Lung (tissue), 12 donors: ENCODE data around the gene FCRL5. TPM values are rescaled to one million over a fixed set of nuclear protein-coding genes. Genes with fewer than 3 reads are reported as not detected.

Experiments
- ATAC-seq: fragments of 200-7000 bp; cut with Tn5 transposase; one replicate; pipeline ENCODE4 v1.9.1; 2020; ENCODE audit warnings: moderate number of reproducible peaks; ENCODE audit not compliant: insufficient read depth, low FRiP score
- DNase-seq, 3 donors: peaks; one replicate each; pipeline ENCODE4 v3.0.0-alpha.2; 2013 to 2017
- H3K27ac ChIP-seq, 2 donors: one replicate each; pipeline ENCODE4 v1.5.1; 2013; ENCODE audit warnings: mild to moderate bottlenecking in 2 of 2, moderate library complexity in 2 of 2, control low read depth in 1 of 2, inconsistent platforms in 1 of 2, low read depth in 1 of 2, low read length in 1 of 2
- H3K27me3 ChIP-seq, 3 donors: one replicate each; pipeline ENCODE4 v1.5.1; 2013; ENCODE audit warnings: low read length in 2 of 3; ENCODE audit not compliant: control insufficient read depth in 3 of 3, insufficient read depth in 3 of 3
- H3K36me3 ChIP-seq, 4 donors: one replicate each; pipeline ENCODE4 v1.5.1; 2013; ENCODE audit warnings: low read length in 4 of 4, mild to moderate bottlenecking in 1 of 4, moderate library complexity in 1 of 4; ENCODE audit not compliant: control insufficient read depth in 4 of 4, insufficient read depth in 4 of 4
- H3K4me1 ChIP-seq, 5 donors: one replicate each; pipeline ENCODE4 v1.5.1; 2013; ENCODE audit warnings: low read length in 5 of 5, mild to moderate bottlenecking in 2 of 5, moderate library complexity in 1 of 5; ENCODE audit not compliant: control insufficient read depth in 5 of 5, insufficient read depth in 5 of 5
- H3K4me3 ChIP-seq: one replicate; pipeline ENCODE4 v1.5.1; 2013; ENCODE audit warnings: mild to moderate bottlenecking, control low read depth, moderate library complexity
- H3K9ac ChIP-seq, 2 donors: one replicate each; pipeline ENCODE4 v1.5.1; 2013; ENCODE audit warnings: low read length in 2 of 2, control low read depth in 1 of 2; ENCODE audit not compliant: insufficient read depth in 1 of 2
- H3K9me3 ChIP-seq, 4 donors: one replicate each; pipeline ENCODE4 v1.5.1; 2013; ENCODE audit warnings: low read length in 3 of 4, mild to moderate bottlenecking in 1 of 4, moderate library complexity in 1 of 4; ENCODE audit not compliant: control insufficient read depth in 4 of 4, insufficient read depth in 3 of 4
- CTCF ChIP-seq: IDR thresholded peaks from 2 replicates; pipeline ENCODE4 v1.5.1; 2012; ENCODE audit warnings: mild to moderate bottlenecking; ENCODE audit errors: control extremely low read depth, extremely low read depth
- WGBS, 2 donors: extraction: QIAGEN DNeasy Blood & Tissue Kit; methylation state at CpG; one replicate each; pipeline ENCODE4 v1.1.7; 2013; 5-methylcytosine and 5-hydroxymethylcytosine counted together
- polyA plus RNA-seq, 2 donors: library from polyadenylated mRNA; stranded (reverse); fragments of 200-250 nt; gene quantifications; one replicate each; pipeline ENCODE4 v1.2.1, GENCODE V29; 2013
- total RNA-seq, 2 donors: library from RNA; depleted of rRNA in 1 of 2; stranded (reverse); fragments of >200 nt in 1 of 2; gene quantifications; one replicate each; pipeline ENCODE4 v1.2.1, GENCODE V29; 2014 to 2021
- donor health status: control.
- donor health status: control.
- donor health status: Bipolar disorder and iron deficiency.
- donor health status: healthy.
- donor health status: DM: yes; HTN: yes; CAD: no.

The FCRL5 gene
- total and polyA plus RNA-seq, 4 donors: 0.26 to 5.9 (median 1.6) TPM

- no peak overlapping the region for H3K27ac ChIP-seq
- DNase-seq: no peak
Measured at GRCh38 chr1:157580828-157581210, 28.5 kb upstream of the FCRL5 start.

GRCh38 chr1:157580179-157580827 lies 28.0 kb upstream of the FCRL5 start:
- peaks cover 0 to 3% (median 1%) of the 10 kb centered on the region in 4 donors for H3K9me3 ChIP-seq
- H3K27ac ChIP-seq: no peak overlapping the region
- peak in 2 of 3 donors; percentile 67 to 77 for DNase-seq
- no peaks in the 10 kb centered on the region for H3K4me1 ChIP-seq
- no peaks in the 10 kb centered on the region for H3K27me3 ChIP-seq
- TF ChIP-seq CTCF: peak; percentile 47
- H3K36me3 ChIP-seq: no peaks in the 10 kb centered on the region
- no peak overlapping the region for H3K4me3 ChIP-seq
- H3K9ac ChIP-seq: no peak overlapping the region
- WGBS, 2 donors: 5 to 7% methylated on average over 4 of the region's 4 CpGs
- ATAC-seq: peak; percentile 11

More at GRCh38 chr1:157580828-157581210, 28.5 kb upstream of the FCRL5 start:
- no peak for TF ChIP-seq CTCF
- no peaks in the 10 kb centered on the region for H3K36me3 ChIP-seq
- no peak for ATAC-seq
- no peaks in the 10 kb centered on the region for H3K4me1 ChIP-seq
- H3K27me3 ChIP-seq: no peaks in the 10 kb centered on the region
- H3K4me3 ChIP-seq: no peak overlapping the region
- no peak overlapping the region for H3K9ac ChIP-seq
- peaks cover 0 to 3% (median 1%) of the 10 kb centered on the region in 4 donors for H3K9me3 ChIP-seq
- WGBS, 2 donors: 75 to 85% methylated on average over 1 of the region's 1 CpG

- no peak overlapping the region for H3K27ac ChIP-seq
- H3K4me3 ChIP-seq: no peak overlapping the region
- no peaks in the 10 kb centered on the region for H3K4me1 ChIP-seq
- DNase-seq (no peak), ATAC-seq (no peak)
- H3K9me3 ChIP-seq: no peaks in the 10 kb centered on the region
- no peak overlapping the region for H3K9ac ChIP-seq
- WGBS, 2 donors: 83 to 88% methylated on average over 3 of the region's 3 CpGs
- no peak for TF ChIP-seq CTCF
- no peaks in the 10 kb centered on the region for H3K36me3 ChIP-seq
- no peaks in the 10 kb centered on the region for H3K27me3 ChIP-seq
Measured at GRCh38 chr1:157577420-157577819, 25.1 kb upstream of the FCRL5 start.

GRCh38 chr1:157575744-157576143 lies 23.4 kb upstream of the FCRL5 start:
- Histone ChIP-seq H3K27ac (no peak overlapping the region), H3K9ac (no peak overlapping the region), H3K27me3 (no peaks in the 10 kb centered on the region), H3K36me3 (no peaks in the 10 kb centered on the region), H3K4me1 (no peaks in the 10 kb centered on the region), H3K4me3 (no peak overlapping the region), H3K9me3 (no peaks in the 10 kb centered on the region)
- ATAC-seq: no peak
- DNase-seq: no peak
- WGBS, 2 donors: 87 to 91% methylated on average over 2 of the region's 2 CpGs
- no peak for TF ChIP-seq CTCF
